Thyroid gland (tissue), 4 donors: ENCODE results near the gene PTCD3. TPM values are rescaled to one million over a fixed set of nuclear protein-coding genes. Genes with fewer than 3 reads are reported as not detected.
A peak's percentile ranks its signal among the peaks of the same experiment; 100 is the strongest.

Experiments
- DNase-seq, 2 donors: peaks; one replicate each; pipeline ENCODE4 v3.0.0-alpha.2; 2019
- H3K27ac ChIP-seq, 3 donors: fragments of 200-600 bp; sonication (generic); 1 replicate in 2 of 3; 2 replicates in 1 of 3; pipeline ENCODE4 v1.5.1; 2016 to 2019; ENCODE audit warnings: mild to moderate bottlenecking in 1 of 3, moderate library complexity in 1 of 3
- H3K27me3 ChIP-seq: fragments of 200-600 bp; sonication (generic); one replicate; pipeline ENCODE4 v1.5.1; 2019
- H3K36me3 ChIP-seq, 2 donors: fragments of 200-600 bp; sonication (generic); one replicate each; pipeline ENCODE4 v1.5.1; 2016 to 2019
- H3K4me1 ChIP-seq, 2 donors: fragments of 200-600 bp; sonication (generic); one replicate each; pipeline ENCODE4 v1.5.1; 2017 to 2019
- H3K4me3 ChIP-seq, 3 donors: fragments of 200-600 bp; sonication (generic); replicated peaks in 1 of 3; 1 replicate in 2 of 3; 2 replicates in 1 of 3; pipeline ENCODE4 v1.5.1; 2016; ENCODE audit warnings: mild to moderate bottlenecking in 1 of 3
- H3K9me3 ChIP-seq: fragments of 200-600 bp; sonication (generic); one replicate; pipeline ENCODE4 v1.5.1; 2017
- CTCF ChIP-seq, 6 experiments: fragments of 200-600 bp in 3 of 6; fragments of 450-650 bp in 3 of 6; sonication (generic) in 3 of 6; IDR thresholded peaks; one replicate each; pipeline ENCODE4 v1.5.1; 2016 to 2019; ENCODE audit warnings: antibody characterized with exemption in 6 of 6, mild to moderate bottlenecking in 2 of 6, inconsistent platforms in 1 of 6, moderate library complexity in 1 of 6
- POLR2A ChIP-seq, 2 donors: fragments of 450-650 bp; IDR thresholded peaks; one replicate each; pipeline ENCODE4 v1.6.1; 2017; ENCODE audit warnings: antibody characterized with exemption in 2 of 2, mild to moderate bottlenecking in 2 of 2, moderate library complexity in 1 of 2
- WGBS, 2 donors: methylation state at CpG; one replicate each; pipeline ENCODE4 v1.1.5; 2017; 5-methylcytosine and 5-hydroxymethylcytosine counted together
- intact Hi-C: fragments of 100-400 bp; cut with DNase I; formaldehyde crosslinking; loops from one replicate; pipeline ENCODE4 v1.15.1; 2023
- total RNA-seq, 4 donors: library from RNA; depleted of rRNA; stranded (reverse); fragments of >200 nt; gene quantifications; one replicate each; pipeline ENCODE4 v1.2.3, GENCODE V29; 2016

The PTCD3 gene
- total RNA-seq, 4 donors from 2014 or later: 91.4 to 522 (median 160) TPM

DNA sequence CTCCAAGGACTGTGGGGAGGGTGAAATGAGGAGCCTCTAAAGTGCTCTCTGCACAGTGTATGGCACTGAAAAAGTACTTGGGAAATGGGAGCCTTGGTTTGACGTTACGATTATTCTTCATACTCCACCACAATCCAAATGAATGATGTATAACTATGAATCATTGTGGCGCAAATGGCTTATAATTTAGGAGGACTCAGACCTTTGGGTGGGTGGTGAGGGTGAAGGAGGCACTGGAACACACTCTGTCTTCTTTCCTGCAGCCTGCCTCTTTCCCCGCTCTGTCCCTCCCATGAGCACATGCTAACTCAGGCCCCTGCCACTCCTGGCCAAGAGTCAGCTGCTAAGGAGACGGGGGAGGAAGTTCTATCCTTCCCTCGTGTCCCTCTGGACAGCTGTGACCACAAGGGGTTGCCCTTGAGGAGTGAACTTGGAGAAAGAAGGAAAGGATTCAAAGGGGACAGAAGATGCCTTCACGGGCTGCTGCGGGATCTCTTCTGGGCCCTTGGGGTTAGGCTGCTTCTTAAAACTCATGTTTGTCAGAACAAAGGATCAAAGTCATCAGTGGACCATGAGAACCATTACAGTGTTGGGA is 36.8 kb upstream of the PTCD3 start:
- 68 to 69% methylated on average over 8 of the region's 8 CpGs for WGBS, 2 donors
- intact Hi-C loops: no loop called here
- H3K36me3 ChIP-seq: peaks cover 7 to 14% of the 10 kb centered on the region in 2 donors

GRCh38 chr2:86069783-86070339 is 36.2 kb upstream of the PTCD3 start:
- 92 to 98% methylated on average over 6 to 9 of the region's 16 CpGs for WGBS, 2 donors
- intact Hi-C loops: no loop called here
- Histone ChIP-seq H3K27me3 (no peaks in the 10 kb centered on the region), H3K27ac (peak overlapping the region in 1 of 3 donors; percentile 96), H3K4me3 (no peak overlapping the region), H3K9me3 (no peaks in the 10 kb centered on the region), H3K36me3 (peaks cover 7 to 14% of the 10 kb centered on the region in 2 donors), H3K4me1 (peaks cover 22 to 50% of the 10 kb centered on the region in 2 donors)
- TF ChIP-seq POLR2A (IDR thresholded peaks at IDR 0.05) (no peak), CTCF (IDR thresholded peaks at IDR 0.05) (no peak)
- DNase-seq: no peak

More for the DNA sequence above, 36.8 kb upstream of the PTCD3 start:
- Histone ChIP-seq H3K27ac (no peak overlapping the region), H3K9me3 (no peaks in the 10 kb centered on the region), H3K27me3 (no peaks in the 10 kb centered on the region), H3K4me3 (no peak overlapping the region), H3K4me1 (peaks cover 22 to 55% of the 10 kb centered on the region in 2 donors)
- TF ChIP-seq POLR2A (IDR thresholded peaks at IDR 0.05) (no peak), CTCF (IDR thresholded peaks at IDR 0.05) (no peak)
- DNase-seq: no peak

- Histone ChIP-seq H3K9me3 (no peaks in the 10 kb centered on the region), H3K27ac (peak overlapping the region; percentile 85 to 96 (median 95)), H3K4me3 (no peak overlapping the region), H3K36me3 (peaks cover 7 to 14% of the 10 kb centered on the region in 2 donors), H3K4me1 (peaks cover 30 to 53% of the 10 kb centered on the region in 2 donors), H3K27me3 (no peaks in the 10 kb centered on the region)
- TF ChIP-seq CTCF (IDR thresholded peaks at IDR 0.05) (no peak), POLR2A (IDR thresholded peaks at IDR 0.05) (no peak)
- intact Hi-C loops: no loop called here
- no peak for DNase-seq
- WGBS, 2 donors: 71 to 77% methylated on average over 2 of the region's 2 CpGs
These were observed 35.2 kb upstream of the PTCD3 start for GRCh38 chr2:86070868-86071267.

DNA sequence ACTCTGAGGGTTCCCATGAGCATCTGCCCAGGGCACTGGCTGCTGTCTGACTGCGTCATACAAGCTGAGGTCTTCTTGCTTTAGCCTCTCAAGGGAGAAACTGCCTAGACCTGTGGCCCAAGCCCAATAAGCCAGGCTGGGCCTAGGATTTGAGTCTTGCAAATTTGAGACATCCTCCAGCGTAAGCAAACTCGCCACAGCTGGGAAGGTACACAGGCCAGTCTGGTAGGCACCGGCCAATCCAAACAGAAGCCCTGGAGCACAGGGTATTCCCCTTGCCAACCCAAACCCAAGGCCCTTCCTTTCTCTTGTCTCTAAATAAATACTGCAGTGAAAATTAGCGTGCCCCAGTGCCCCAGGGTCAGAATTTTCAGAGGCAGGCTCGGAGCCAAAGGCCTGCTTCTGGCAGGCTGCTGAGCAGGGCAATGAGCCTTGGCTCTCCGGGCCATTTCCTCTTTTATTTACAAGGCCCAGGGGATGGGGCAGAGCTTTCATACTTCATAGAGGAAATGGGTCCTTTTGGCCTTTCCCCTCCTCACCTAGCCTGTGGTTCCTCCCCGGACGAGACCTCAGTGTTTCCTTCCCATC is 33.7 kb upstream of the PTCD3 start:
- peaks cover 7 to 14% of the 10 kb centered on the region in 2 donors for H3K36me3 ChIP-seq

More for the DNA sequence above, 33.7 kb upstream of the PTCD3 start:
- peak in 1 of 2 donors; percentile 76 for TF ChIP-seq POLR2A (IDR thresholded peaks at IDR 0.05)
- TF ChIP-seq CTCF (IDR thresholded peaks at IDR 0.05): no peak
- Histone ChIP-seq H3K4me1 (peaks cover 36 to 58% of the 10 kb centered on the region in 2 donors), H3K9me3 (no peaks in the 10 kb centered on the region), H3K27me3 (no peaks in the 10 kb centered on the region), H3K4me3 (no peak overlapping the region), H3K27ac (peak overlapping the region; percentile 85 to 96 (median 95))
- intact Hi-C loops: no loop called here
- WGBS, 2 donors: 12 to 15% methylated on average over 7 to 9 of the region's 9 CpGs
- peak; percentile 94 to 95 for DNase-seq
